Mesothelial cell of epicardium (in vitro differentiated cells): ENCODE data around the gene BBS4. TPM values are rescaled to one million over a fixed set of nuclear protein-coding genes. Genes with fewer than 3 reads are reported as not detected.

ENCODE experiments used
- DNase-seq, 2 experiments: peaks; one replicate each; pipeline ENCODE4 v3.0.0; 2021; ENCODE audit warnings: low spot score in 2 of 2; ENCODE audit not compliant: unreplicated experiment in 2 of 2
- H3K27ac Mint-ChIP-seq: 2 replicates; pipeline ENCODE4 v1.8.0; 2021; ENCODE audit warnings: mixed read lengths
- H3K27me3 Mint-ChIP-seq: 2 replicates; pipeline ENCODE4 v1.8.0; 2021; ENCODE audit warnings: low read depth, mixed read lengths
- H3K36me3 Mint-ChIP-seq: 2 replicates; pipeline ENCODE4 v1.8.0; 2021; ENCODE audit warnings: mixed read lengths
- H3K4me1 Mint-ChIP-seq: 2 replicates; pipeline ENCODE4 v1.8.0; 2021; ENCODE audit warnings: mixed read lengths
- H3K4me3 Mint-ChIP-seq: 2 replicates; pipeline ENCODE4 v1.8.0; 2021; ENCODE audit warnings: mild to moderate bottlenecking, moderate library complexity, mixed read lengths
- H3K9me3 Mint-ChIP-seq: 2 replicates; pipeline ENCODE4 v1.8.0; 2021; ENCODE audit warnings: mixed read lengths
- total RNA-seq: library from RNA; stranded (reverse); gene quantifications from 3 replicates; pipeline ENCODE4 v1.2.1, GENCODE V29; 2021
- TF ChIP-seq, protein P1 (sequence below): fragments of 200-600 bp; sonication (generic); IDR thresholded peaks from one replicate; pipeline ENCODE4 v1.5.0; 2021; ENCODE audit warnings: antibody characterized with exemption; ENCODE audit not compliant: unreplicated experiment

BBS4 gene
- total RNA-seq, 1 donor from 2014 or later = 33.5 TPM

DNA sequence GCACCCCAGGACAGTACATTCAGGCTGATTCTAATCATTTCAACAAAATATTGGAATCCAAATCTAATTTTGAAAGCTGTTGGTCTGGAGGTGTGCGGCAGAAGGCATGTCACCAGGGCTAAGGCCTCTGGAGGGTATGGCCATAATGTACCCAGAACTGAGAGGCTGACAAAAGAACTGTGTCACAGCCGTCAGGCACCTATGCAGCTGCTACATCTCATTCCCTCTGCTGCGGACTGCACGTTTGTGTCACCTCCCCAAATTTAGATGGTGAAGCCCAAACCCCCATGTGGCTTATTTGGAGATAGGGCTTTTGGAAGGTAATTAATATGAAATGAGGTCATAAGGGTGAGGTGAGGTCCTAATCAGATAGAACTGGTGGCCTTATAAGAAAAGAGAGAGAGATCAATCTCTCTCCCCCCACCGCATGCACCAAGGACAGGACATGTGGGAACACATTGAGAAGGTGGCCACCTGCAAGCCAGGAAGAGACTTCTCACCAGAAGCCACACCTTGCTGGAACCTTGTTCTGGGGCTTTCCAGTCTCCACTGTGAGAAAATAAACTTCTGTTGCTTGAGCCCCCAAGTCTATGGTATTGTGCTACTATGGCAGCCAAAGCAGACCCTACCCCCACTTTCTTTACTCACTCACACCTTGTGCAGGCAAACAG, 74.7 kb downstream of the BBS4 start:
- Mint-ChIP-seq H3K9me3 (peaks cover 4% of the 10 kb centered on the region), H3K4me1 (no peaks in the 10 kb centered on the region)
- no peak for DNase-seq

DNA sequence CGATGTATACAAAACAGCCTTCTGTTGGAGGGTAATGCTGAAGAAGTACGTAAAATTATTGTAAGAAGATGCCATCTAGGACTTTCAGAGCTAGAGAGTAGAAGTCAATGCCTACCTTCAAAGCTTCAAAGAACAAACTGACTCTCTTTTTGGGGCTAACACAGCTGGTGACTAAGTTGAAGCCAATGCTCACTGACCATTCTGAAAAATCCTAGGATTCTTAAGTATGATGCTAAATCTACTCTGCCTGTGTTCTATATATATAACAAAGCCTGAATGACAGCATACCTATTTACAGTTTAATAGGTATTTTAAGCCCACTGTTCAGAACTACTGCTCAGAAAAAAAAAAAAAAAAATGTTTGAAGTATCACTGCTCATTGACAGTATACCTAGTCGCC, 78.6 kb downstream of the BBS4 start:
- TF ChIP-seq, protein P1, sequence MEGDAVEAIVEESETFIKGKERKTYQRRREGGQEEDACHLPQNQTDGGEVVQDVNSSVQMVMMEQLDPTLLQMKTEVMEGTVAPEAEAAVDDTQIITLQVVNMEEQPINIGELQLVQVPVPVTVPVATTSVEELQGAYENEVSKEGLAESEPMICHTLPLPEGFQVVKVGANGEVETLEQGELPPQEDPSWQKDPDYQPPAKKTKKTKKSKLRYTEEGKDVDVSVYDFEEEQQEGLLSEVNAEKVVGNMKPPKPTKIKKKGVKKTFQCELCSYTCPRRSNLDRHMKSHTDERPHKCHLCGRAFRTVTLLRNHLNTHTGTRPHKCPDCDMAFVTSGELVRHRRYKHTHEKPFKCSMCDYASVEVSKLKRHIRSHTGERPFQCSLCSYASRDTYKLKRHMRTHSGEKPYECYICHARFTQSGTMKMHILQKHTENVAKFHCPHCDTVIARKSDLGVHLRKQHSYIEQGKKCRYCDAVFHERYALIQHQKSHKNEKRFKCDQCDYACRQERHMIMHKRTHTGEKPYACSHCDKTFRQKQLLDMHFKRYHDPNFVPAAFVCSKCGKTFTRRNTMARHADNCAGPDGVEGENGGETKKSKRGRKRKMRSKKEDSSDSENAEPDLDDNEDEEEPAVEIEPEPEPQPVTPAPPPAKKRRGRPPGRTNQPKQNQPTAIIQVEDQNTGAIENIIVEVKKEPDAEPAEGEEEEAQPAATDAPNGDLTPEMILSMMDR = no peak
- Mint-ChIP-seq H3K27ac (no peak overlapping the region), H3K36me3 (peaks cover 46% of the 10 kb centered on the region), H3K4me1 (no peaks in the 10 kb centered on the region), H3K27me3 (no peaks in the 10 kb centered on the region), H3K9me3 (peaks cover 24% of the 10 kb centered on the region), H3K4me3 (no peak overlapping the region)
- DNase-seq = no peak

More for the DNA sequence above, 74.7 kb downstream of the BBS4 start:
- Mint-ChIP-seq H3K4me3 (no peak overlapping the region), H3K27ac (no peak overlapping the region), H3K36me3 (peaks cover 25% of the 10 kb centered on the region), H3K27me3 (no peaks in the 10 kb centered on the region)
- TF ChIP-seq, protein P1 = no peak

DNA sequence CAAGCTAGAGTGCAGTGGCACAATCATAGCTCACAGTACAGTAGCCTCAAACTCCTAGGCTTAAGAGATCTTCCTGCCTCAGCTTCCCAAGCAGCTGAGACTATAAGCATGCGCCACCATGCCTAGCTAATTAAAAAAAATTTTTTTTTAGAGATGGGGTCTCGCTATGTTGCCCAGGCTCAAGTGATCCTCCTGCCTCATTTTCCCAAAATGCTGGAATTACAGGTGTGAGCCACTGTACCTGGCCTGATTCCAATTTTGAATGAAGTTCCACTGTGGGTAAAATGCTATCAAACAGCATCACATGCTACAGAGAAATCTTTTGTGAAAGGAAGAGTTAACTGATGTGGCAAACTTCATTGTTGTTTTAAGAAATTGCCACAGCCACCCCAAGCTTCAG, 80.0 kb downstream of the BBS4 start:
- Mint-ChIP-seq H3K4me1 (no peaks in the 10 kb centered on the region), H3K36me3 (peaks cover 57% of the 10 kb centered on the region), H3K4me3 (no peak overlapping the region), H3K27me3 (no peaks in the 10 kb centered on the region), H3K9me3 (peaks cover 24% of the 10 kb centered on the region), H3K27ac (no peak overlapping the region)
- no peak for DNase-seq
- TF ChIP-seq, protein P1 = no peak

DNA sequence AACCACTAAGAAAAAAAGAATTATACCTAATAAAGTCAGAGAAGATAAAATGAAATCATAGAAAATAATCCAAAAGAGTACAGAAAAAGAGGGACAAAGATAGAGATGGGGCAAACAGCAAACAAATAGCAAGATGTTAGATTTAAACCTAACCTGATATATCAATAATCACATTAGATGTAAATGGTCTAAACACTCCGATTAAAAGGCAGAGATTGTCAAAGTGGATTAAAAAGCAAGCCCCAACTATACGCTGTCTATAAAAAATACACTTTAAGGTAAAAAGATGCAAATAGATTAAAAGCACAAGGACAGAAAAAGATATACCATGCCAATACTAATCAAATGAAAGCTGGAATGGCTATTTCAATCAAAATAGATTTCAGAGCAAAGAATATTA, 80.8 kb downstream of the BBS4 start:
- Mint-ChIP-seq H3K9me3 (peaks cover 24% of the 10 kb centered on the region), H3K27me3 (no peaks in the 10 kb centered on the region), H3K36me3 (peaks cover 62% of the 10 kb centered on the region)

DNA sequence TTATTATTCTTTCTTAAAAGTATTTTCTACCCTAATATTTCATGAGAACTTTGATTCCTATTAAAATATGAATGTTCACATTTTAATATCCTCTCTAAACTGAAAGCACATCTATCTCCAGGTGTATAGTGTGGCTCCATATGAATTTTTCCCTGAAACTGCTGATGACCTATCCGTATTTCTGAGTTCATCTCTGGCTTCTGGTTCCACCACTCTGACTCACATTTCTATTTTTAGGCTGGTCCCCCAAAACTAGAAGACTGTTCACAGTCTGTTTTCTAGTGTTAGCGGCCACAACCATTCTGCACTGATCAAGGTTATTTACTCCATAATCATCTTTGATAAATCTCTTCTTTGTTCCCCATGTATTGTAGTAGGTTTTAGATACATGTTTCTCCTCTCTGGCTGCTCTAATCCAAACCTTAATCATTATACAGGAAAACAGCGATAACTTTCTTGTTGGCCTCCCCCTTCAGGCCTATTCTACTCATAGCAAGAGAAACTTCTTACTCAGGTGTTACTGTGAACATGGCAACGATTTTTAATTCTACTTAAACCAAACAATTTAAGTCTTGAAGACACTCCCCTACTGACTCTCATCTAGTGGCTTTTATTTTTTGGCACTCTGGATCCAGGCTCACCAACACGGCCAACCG, 84.8 kb downstream of the BBS4 start:
- H3K27me3 Mint-ChIP-seq = no peaks in the 10 kb centered on the region
- H3K36me3 Mint-ChIP-seq = peaks cover 57% of the 10 kb centered on the region
- H3K4me1 Mint-ChIP-seq = no peaks in the 10 kb centered on the region
- H3K9me3 Mint-ChIP-seq = peaks cover 20% of the 10 kb centered on the region
- no peak for DNase-seq
- TF ChIP-seq, protein P1 = peak; percentile 13
- no peak overlapping the region for H3K27ac Mint-ChIP-seq
- H3K4me3 Mint-ChIP-seq = no peak overlapping the region

More for the DNA sequence above, 80.8 kb downstream of the BBS4 start:
- Mint-ChIP-seq H3K4me1 (no peaks in the 10 kb centered on the region), H3K27ac (no peak overlapping the region), H3K4me3 (no peak overlapping the region)
- DNase-seq = no peak
- TF ChIP-seq, protein P1 = no peak
